Smooth muscle cell (in vitro differentiated cells): ENCODE measurements around the gene ENO3. TPM values are rescaled to one million over a fixed set of nuclear protein-coding genes. Genes with fewer than 3 reads are reported as not detected.
"Not testable (repeated sequence)": the region's sequence is repeated elsewhere in the genome, so short reads cannot be mapped to it uniquely, and the experiment has no call there.

Experiments used
- DNase-seq: peaks from one replicate; lab custom pipeline; 2025; ENCODE audit not compliant: unreplicated experiment; lab: John Stamatoyannopoulos, UW
- H2AFZ ChIP-seq: fragments of 200-600 bp; sonication (generic); 2 replicates; pipeline ENCODE4 v1.6.0; 2016; ENCODE audit warnings: antibody characterized with exemption, low read depth, mild to moderate bottlenecking
- H3F3A ChIP-seq: fragments of 200-600 bp; sonication (generic); 2 replicates; pipeline ENCODE4 v1.6.0; 2017; ENCODE audit warnings: antibody characterized with exemption, low read depth
- H3K27ac ChIP-seq: fragments of 200-600 bp; sonication (generic); 2 replicates; pipeline ENCODE4 v1.5.1; 2016; ENCODE audit warnings: low read depth, mild to moderate bottlenecking
- H3K27me3 ChIP-seq: fragments of 200-600 bp; sonication (generic); 2 replicates; pipeline ENCODE4 v1.6.1; 2016; ENCODE audit warnings: low read depth, mild to moderate bottlenecking
- H3K36me3 ChIP-seq: fragments of 200-600 bp; sonication (generic); 2 replicates; pipeline ENCODE4 v1.5.1; 2016; ENCODE audit warnings: low read depth
- H3K4me1 ChIP-seq: fragments of 200-600 bp; sonication (generic); 2 replicates; pipeline ENCODE4 v1.5.1; 2016; ENCODE audit warnings: low read depth
- H3K4me2 ChIP-seq: fragments of 200-600 bp; sonication (generic); 2 replicates; pipeline ENCODE4 v1.6.0; 2016; ENCODE audit warnings: mild to moderate bottlenecking
- H3K4me3 ChIP-seq: fragments of 200-600 bp; sonication (generic); 2 replicates; pipeline ENCODE4 v1.5.1; 2016; ENCODE audit warnings: mild to moderate bottlenecking
- H3K79me2 ChIP-seq: fragments of 200-600 bp; sonication (generic); 2 replicates; pipeline ENCODE4 v1.6.0; 2016; ENCODE audit warnings: low read depth, mild to moderate bottlenecking
- H3K9ac ChIP-seq: fragments of 200-600 bp; sonication (generic); 2 replicates; pipeline ENCODE4 v1.6.0; 2016; ENCODE audit warnings: low read depth
- H3K9me3 ChIP-seq: fragments of 200-600 bp; sonication (generic); replicated peaks from 2 replicates; pipeline ENCODE4 v1.5.1; 2016; ENCODE audit warnings: low read depth
- H4K20me1 ChIP-seq: fragments of 200-600 bp; sonication (generic); 2 replicates; pipeline ENCODE4 v1.6.0; 2016; ENCODE audit warnings: low read depth
- CTCF ChIP-seq: fragments of 200-600 bp; sonication (generic); IDR thresholded peaks from 2 replicates; pipeline ENCODE4 v1.5.1; 2017; ENCODE audit warnings: borderline replicate concordance, mild to moderate bottlenecking, antibody characterized with exemption; ENCODE audit not compliant: insufficient read depth, poor library complexity, severe bottlenecking
- WGBS: methylation state at CpG from one replicate; pipeline ENCODE4 v1.1.7; 2016; ENCODE audit warnings: low lambda C conversion rate; 5-methylcytosine and 5-hydroxymethylcytosine counted together
- polyA plus RNA-seq: library from polyadenylated mRNA; unstranded; fragments of >200 nt; fragmentation: Nextera tagmentation; extraction: Ambion mirVana; gene quantifications from 2 replicates; pipeline ENCODE4 v1.2.1, GENCODE V29; 2016
- total RNA-seq: library from RNA; depleted of rRNA; stranded (reverse); fragments of >200 nt; gene quantifications from 2 replicates; pipeline ENCODE4 v1.2.3, GENCODE V29; 2014

ENO3 gene
- total and polyA plus RNA-seq, 2 experiments from 2014 or later = 5.9 to 14.5 TPM

- no peak for TF ChIP-seq CTCF
- no peaks in the 10 kb centered on the region for H4K20me1 ChIP-seq
- H3F3A ChIP-seq = no peaks in the 10 kb centered on the region
- H3K4me2 ChIP-seq = no peak overlapping the region
- H3K4me1 ChIP-seq = no peaks in the 10 kb centered on the region
- no peak overlapping the region for H3K4me3 ChIP-seq
- H3K9ac ChIP-seq = no peak overlapping the region
- no peaks in the 10 kb centered on the region for H3K27me3 ChIP-seq
- H2AFZ ChIP-seq = no peak overlapping the region
- 88% methylated on average over 1 of the region's 1 CpG for WGBS
- no peaks in the 10 kb centered on the region for H3K36me3 ChIP-seq
- DNase-seq = no peak
- no peaks in the 10 kb centered on the region for H3K9me3 ChIP-seq
- H3K79me2 ChIP-seq = no peaks in the 10 kb centered on the region
- H3K27ac ChIP-seq = no peak overlapping the region
Observed at GRCh38 chr17:4913994-4914393, 36.9 kb upstream of the ENO3 start.

GRCh38 chr17:4914551-4914950 is 36.4 kb upstream of the ENO3 start:
- H4K20me1 ChIP-seq, H3K4me1 ChIP-seq, H3K9me3 ChIP-seq, DNase-seq, H3K27me3 ChIP-seq, H2AFZ ChIP-seq, H3K36me3 ChIP-seq, H3K79me2 ChIP-seq, H3K9ac ChIP-seq, H3F3A ChIP-seq, H3K27ac ChIP-seq, H3K4me3 ChIP-seq, H3K4me2 ChIP-seq: not testable (repeated sequence)
- WGBS = 94% methylated on average over 4 of the region's 4 CpGs

- no peak for DNase-seq
- Histone ChIP-seq H3K27ac (peak overlapping the region; percentile 75), H3K9ac (no peak overlapping the region), H3K9me3 (no peaks in the 10 kb centered on the region), H3K27me3 (no peaks in the 10 kb centered on the region), H3K4me3 (no peak overlapping the region), H2AFZ (no peak overlapping the region), H4K20me1 (no peaks in the 10 kb centered on the region), H3K79me2 (no peaks in the 10 kb centered on the region), H3K36me3 (no peaks in the 10 kb centered on the region), H3K4me2 (no peak overlapping the region), H3K4me1 (no peaks in the 10 kb centered on the region), H3F3A (peaks cover 11% of the 10 kb centered on the region)
- WGBS = 59% methylated on average over 8 of the region's 8 CpGs
- no peak for TF ChIP-seq CTCF
Observed at GRCh38 chr17:4919511-4920047, 31.3 kb upstream of the ENO3 start.

GRCh38 chr17:4920351-4921048 is 30.4 kb upstream of the ENO3 start:
- TF ChIP-seq CTCF = no peak
- no peaks in the 10 kb centered on the region for H3K9me3 ChIP-seq
- H3F3A ChIP-seq = peaks cover 11% of the 10 kb centered on the region
- H3K27ac ChIP-seq = peak overlapping the region; percentile 75
- no peak overlapping the region for H2AFZ ChIP-seq
- no peaks in the 10 kb centered on the region for H3K79me2 ChIP-seq
- DNase-seq = no peak
- 71% methylated on average over 10 of the region's 10 CpGs for WGBS
- no peaks in the 10 kb centered on the region for H3K27me3 ChIP-seq
- H3K36me3 ChIP-seq = no peaks in the 10 kb centered on the region
- H3K4me1 ChIP-seq = no peaks in the 10 kb centered on the region
- no peaks in the 10 kb centered on the region for H4K20me1 ChIP-seq
- peak overlapping the region; percentile 60 for H3K4me2 ChIP-seq
- H3K9ac ChIP-seq = no peak overlapping the region
- H3K4me3 ChIP-seq = no peak overlapping the region
